Measurements from ENCODE around the gene CEP170B.

- TF ChIP-seq CTCF (IDR thresholded peaks at IDR 0.05): no peak
- TF ChIP-seq POLR2A (IDR thresholded peaks at IDR 0.05): no peak
Measured at GRCh38 chr14:104913435-104913834, 48.4 kb downstream of the CEP170B start.
